Activated CD4-positive, alpha-beta T cell treated with anti-CD3 and anti-CD28 coated beads, Interleukin-2, Interleukin-6, amounts not matched to agents 100 ng/mL and 50 ng/mL, durations not matched to agents 16 hours and 8 hours (primary cell): ENCODE results near the gene DNASE1L2.

Experiments used
- DNase-seq: peaks from one replicate; pipeline ENCODE4 v3.0.0-alpha.2; 2020

The DNASE1L2 gene

GRCh38 chr16:2271848-2272461 is 35.7 kb downstream of the DNASE1L2 start:
- DNase-seq = no peak

- DNase-seq = no peak
Observed at GRCh38 chr16:2273484-2273883, 37.2 kb downstream of the DNASE1L2 start.

DNA sequence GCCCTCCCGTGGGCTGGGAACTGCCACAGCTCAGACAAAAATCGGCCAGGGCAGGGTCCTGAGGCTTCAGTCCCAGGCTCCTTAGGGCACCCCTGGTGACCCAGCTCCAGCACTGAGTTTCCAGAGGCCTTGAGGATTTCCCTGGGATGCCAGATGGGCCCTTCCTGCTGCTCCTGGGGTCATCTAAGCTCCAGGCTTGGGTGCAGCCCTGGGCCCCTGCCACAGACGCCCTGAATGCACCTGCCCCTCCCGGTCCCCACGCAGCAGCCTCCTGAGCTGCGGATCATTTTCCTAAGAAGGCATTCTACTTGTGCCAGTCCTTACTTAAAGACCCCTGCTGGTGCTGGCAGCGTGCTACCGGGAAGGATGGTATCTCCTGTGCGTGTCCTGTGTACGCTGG is 37.7 kb downstream of the DNASE1L2 start:
- DNase-seq = no peak

DNA sequence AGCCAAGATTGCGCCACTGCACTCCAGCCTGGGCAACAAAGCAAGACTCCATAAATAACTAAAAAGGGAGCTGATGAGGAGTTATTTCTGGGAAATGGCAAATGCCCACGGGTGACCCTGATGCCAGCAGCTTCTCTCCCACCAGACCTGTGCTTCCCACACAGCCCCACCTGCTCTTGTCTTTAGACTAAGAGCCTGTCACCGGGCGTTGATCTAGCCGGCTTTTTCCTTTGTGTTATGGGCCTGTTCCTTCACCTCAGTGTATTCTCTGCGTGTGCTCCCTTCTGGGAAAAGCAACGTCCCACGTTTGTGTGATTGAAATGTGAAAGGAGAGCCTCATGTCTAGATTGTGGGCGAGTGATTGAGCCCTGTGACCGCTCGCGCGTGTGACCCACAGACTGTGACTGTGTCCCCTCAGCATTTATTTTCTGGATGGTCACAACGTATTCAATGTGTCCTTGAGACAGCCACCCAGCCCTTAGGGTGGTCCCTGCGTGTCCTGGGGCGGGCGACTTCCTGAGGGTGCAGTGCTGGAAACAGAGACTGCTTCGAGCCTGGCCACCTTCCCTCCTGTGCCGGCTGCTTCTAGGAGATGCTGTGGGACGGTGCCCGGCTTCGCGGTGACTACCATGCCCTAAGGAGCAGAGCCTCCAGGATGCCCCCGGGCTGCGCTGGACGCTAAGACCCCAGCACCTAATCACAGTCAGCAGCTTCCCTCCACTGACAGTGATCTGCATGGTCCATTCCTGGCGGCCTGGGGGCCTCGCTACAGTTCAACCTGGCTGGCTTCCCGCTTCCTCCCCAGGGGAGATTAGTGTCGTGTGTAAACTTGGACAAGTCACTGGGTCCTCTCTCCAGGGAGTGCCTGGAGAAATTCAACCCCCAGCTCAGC is 39.5 kb downstream of the DNASE1L2 start:
- no peak for DNase-seq

GRCh38 chr16:2276368-2277195 is 40.3 kb downstream of the DNASE1L2 start:
- no peak for DNase-seq

DNA sequence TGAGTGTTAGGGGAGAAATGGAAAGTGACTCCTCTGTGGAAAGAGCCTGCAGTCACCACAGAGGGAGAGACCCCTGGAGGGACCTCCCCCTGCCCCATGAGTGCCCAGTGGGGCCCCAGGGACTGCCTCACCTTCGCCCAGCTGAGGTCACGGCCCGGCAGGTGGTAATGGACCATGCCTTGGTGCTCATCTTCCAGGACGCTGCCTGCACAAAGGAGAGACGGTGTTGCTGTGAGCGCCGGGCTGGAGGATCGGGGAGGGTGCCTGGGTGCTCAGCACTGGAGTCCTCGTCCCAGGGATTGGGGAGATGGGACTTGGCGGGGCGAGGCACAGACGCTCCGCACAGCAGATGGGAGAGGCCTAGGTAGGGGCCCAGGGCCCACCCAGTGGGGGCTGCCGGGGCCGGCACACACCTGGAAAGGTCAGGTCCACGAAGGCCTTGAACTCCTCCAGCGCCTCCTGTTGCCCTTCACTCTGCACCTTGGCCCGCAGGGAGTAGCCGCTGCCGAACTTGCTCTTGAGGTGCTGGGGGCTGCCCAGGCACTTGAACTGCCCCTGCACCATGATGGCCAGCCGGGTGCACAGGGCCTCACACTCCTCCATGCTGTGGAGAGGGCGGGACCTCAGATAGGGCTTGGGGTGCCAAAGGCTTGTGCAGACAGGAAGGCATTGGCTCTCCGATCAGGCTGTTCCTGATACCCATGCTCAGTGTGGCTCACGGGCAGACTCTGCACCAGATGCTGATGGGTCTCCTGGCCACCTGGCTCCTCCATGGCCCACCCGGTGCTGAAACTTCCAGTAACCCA is 41.4 kb downstream of the DNASE1L2 start:
- no peak for DNase-seq

DNA sequence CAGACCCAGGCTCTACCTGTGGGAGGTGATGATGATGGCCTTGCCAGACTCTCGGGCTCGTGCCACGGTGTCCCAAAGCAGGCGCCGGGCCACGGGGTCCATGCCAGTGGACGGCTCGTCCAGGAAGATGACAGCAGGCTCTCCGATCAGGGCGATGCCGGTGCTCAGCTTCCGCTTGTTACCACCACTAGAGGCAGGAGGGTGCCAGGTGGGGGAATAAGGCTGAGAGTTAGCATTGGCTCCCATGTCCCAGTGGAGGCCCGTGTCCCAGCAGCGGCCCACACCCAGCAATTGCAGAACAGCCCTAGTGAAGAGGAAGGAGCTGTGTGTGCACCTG is 42.0 kb downstream of the DNASE1L2 start:
- DNase-seq = no peak

DNA sequence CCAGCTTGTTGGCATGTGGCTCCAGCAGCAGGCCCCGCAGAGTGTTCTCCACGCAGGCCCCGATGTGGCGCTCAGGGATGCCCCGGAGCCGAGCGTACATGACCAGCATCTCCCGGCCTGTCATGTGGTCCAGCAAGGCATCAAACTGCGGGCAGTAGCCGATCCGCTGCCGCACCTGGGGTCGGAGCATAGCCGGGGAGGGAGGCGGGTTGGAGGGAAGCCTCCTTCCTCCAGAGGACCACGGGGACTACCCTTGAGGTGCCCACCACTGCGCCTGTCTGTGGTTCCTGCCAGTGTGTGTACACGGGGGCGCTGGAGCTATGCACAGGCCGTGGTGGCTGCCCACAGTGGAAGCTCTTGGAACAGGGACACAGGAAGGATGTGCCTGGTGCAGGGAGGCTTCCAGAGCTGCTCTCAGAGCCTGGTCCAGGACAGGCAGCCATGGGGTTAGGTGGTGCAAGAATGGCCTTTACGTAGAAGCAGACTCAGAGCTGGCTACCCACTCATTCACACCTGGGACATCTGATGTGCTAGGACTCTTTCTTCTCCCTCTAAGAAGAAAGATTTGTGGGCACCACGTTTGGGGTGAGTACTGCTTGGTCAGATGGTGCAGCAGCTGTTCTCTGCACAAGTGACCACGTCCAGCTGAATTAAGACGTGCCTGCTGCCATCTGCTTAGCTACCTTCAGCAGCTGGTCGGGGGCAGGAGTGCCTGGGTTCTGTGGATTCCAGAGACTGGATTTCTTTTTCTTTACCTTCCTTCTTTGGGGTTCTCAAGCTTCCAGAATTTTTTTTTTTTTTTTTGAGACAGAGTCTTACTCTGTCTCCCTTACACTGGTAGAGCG is 42.9 kb downstream of the DNASE1L2 start:
- DNase-seq = no peak

DNA sequence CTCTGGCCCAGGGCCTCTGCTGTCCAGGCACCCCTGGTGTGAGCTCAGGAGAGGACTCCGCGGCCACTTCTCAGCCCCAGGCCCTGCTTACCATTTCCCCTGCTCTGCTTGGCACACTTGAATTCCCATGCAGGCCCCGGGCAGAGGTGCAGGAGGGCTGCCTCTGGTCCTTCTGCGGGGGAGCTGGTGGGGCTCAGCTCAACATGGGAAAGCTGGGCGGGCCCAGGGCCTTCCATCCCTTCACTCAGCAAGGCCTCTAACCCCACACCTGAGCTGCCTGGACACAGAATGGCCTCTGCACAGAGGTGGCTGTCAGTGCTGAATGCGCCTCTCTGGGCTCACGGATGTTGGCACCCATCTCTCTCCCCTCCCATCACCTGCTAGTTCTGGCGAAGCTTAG is 44.2 kb downstream of the DNASE1L2 start:
- no peak for DNase-seq

DNA sequence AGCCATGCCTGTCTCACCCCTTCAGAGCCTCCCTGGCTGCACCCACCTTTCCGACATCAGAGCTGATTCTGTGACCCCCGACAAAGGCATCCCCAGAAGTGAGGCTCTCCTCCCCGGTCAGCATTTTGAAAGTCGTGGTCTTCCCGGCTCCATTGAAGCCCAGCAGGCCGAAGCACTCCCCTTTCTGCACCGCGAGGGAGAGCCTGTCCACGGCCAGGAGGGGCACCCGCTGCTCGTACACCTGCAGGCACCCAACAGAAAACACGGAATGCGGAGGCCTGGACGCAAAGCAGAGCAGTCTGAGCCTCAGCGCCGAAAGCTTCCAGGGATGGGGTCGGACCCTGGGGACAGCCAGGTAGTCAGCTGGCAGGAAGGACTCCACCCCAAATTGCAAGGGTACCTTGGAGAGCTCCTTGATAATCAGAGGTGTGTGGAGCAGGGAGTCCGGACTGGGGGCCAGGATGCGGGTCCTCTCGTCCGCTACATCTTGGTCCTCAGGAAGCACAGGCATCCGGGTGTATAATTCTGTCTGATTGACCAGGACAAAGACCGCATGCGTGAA is 44.8 kb downstream of the DNASE1L2 start:
- DNase-seq = no peak

DNA sequence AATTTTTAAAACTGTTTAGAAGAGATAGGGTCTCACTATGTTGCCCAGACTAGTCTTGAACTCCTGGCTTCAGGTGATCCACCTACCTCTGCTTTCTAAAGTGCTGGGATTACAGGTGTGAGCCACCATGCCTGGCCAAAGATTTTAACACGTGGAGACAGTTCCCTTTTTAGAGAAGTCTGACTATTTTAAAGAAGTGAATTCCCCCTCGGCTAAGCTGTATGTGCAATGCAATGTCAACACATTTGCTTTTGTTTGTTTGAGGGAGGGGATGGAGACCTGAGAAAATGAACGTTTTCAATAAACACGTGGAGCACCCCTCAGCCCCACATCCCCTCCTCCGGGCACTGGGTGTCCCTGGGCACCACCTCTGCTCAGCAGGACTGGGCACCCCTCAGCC is 46.0 kb downstream of the DNASE1L2 start:
- DNase-seq = no peak

- DNase-seq = no peak
Observed at GRCh38 chr16:2282866-2283555, 46.8 kb downstream of the DNASE1L2 start.

DNA sequence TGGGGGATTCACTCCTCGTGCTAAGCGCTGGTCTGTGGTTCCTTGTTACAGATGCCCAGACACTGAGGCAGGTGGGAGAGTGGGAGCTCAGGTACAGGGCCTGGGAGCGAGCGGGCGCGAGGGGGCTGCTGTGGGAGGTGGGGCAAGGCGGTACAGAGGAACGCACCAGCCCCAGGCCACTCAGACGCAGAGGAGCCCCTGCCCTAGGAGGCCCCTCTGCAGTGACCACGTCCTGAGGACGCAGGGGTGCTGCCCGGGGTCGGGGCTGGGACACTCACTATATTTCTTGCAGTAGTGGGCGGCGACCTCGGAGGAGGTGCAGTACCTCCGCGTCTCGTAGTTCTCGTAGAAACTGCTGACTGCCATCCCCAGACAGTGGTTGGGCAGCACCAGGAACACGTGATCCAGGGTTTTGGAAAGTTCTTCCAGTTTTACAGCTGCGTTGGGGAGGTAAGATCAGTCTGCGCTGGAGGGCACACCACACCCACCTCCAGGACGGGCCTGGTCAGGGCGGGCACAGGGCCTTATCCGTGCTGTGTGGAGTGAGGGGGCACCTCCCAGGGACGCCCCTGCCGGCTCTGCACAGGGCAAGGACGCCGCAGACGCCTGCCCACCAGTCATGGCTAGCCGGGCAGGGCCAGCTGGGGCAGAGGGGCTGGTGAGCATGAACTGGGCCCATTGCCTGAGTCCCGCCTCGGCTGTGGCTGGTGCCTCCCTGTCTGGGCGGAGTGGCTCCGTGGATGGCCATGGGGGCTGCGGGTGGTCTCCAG is 47.9 kb downstream of the DNASE1L2 start:
- DNase-seq = no peak

DNA sequence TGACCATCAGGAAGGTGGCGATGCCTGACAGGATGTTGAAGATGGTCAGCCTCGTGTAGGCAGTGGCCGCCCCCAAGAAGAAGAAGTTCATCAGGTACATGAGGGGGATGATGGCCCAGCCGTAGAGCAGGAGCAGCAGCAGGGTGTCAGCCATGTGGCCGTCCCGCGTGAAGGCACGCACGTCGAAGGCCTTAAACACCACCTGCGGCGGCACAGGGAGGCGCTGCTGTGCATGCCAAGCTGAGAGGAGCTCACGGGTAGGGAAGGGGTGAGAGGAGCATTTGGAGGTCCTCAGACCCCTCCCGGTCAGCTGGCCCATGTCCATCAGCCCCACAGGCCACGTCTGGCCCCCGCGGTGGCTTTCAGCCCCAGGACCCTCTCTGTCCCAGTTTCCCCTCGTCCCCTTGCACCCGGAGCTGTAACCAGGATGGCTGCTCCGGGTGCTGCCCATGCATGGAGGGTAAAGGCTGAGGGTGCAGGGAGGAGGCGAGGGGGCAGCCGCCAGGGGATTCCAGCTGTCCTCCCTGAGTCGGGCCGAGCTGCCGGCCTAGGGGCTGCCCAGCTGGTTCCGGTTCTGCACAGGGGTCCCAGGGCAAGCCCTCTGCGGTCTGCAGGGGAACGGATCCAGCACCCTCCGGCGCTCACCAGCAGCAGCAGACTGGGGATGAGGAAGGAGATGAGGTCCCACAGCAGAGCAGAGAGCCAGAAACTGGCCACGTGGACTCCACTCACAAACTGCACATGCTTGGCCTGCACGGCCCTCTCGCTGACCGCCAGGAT is 48.7 kb downstream of the DNASE1L2 start:
- no peak for DNase-seq

DNA sequence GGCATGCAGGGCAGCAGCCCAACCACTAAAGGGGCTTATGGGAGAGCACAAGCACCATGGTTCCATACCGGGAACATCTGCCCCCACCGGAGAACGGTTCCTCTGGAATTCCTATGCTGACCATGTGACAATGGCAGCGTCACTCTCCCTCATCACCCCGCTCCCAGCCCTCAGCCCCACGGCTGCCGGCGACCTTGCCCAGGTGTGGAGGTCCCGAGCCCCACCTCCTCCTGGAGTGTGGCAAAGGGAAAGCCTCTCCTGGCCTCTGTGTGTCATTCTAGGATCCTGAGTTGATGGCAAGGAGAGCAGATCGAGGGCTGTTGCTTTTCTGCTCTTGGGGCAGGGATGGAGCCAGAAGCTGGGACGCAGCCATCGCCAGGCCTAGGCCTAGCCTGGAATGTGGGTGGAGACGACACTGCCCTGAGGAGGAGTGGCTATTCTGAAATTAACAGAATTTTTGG is 49.5 kb downstream of the DNASE1L2 start:
- no peak for DNase-seq

DNA sequence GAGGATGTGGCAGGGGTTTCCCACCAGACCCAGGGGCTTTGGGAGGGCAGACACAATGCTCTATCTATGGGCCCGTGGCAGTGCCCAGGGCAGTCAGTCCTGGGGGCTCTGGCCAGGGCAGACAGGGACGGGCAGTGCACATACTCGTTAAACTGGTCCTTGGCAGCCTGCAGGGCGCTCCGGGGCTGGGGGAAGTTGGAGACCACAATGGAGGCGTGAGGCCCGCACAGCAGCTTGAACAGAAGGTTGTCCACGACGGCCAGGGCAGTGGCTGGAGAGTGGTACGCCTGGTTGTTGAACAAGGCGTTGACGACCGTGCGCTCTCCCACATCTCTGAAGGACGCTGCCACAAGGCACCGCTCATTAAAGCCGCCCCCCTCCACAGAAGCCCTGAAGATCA is 50.3 kb downstream of the DNASE1L2 start:
- DNase-seq = no peak

DNA sequence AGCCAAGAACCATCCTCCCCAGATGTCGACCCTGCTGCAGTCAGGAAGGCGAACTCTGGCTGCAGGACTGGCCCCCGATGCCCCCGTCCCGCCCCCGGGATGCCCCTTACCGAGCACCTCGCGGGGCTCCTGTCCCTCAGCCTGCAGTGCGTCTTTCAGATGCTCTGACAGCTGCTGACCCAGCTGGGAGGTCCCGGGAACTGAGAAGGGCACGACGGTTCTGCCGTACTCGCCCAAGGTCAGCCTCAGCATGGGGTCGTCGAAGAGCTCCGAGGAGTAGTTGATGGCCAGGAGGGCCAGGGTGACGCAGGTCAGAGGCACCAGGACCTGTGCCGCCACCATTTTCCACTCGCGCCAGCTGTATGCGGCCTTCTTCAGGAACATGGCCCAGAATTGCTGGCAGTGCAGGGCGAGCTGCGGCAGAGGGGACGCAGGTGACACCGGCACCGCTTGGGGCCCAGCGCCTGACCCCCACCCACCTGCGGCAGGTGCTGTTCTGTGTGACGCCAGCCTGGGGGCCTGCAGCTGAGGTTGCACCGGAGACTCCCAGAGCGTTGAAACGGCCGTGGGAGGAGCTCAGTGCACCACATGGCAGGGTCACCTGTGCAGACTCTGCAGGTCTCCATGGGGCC is 51.8 kb downstream of the DNASE1L2 start:
- no peak for DNase-seq
